Stimulated activated naive CD8-positive, alpha-beta T cell treated with anti-CD3 and anti-CD28 coated beads, Interleukin-15, Interleukin-2, amounts not matched to agents 100 U/mL and 50 U/mL, for 24 hours (primary cell): ENCODE results near the gene NUP42.

ENCODE experiments used
- ATAC-seq: fragments of 150-1000 bp; cut with Tn5 transposase; one replicate; pipeline ENCODE4 v1.10.0; 2021
- DNase-seq: peaks from one replicate; pipeline ENCODE4 v3.0.0; 2021

NUP42 gene

DNA sequence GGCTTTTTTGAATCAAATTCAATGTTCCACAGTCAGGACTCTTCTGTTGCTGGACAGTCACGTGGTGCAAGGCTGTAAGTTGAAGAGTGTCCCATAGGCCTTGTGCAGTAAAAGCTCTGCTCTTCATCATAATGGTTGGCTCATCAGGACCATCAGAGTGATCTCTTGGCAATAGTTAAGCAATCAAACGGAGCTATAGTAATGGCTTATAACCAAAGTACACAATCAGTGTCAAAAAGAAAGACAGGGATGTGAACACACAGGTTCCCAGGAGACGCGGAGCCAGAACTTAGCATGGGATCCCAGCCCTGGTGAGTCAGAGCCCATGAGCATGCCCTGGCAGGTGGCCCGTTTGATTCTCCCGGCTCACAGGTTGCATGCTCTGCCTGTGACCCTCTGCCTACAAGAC, 54.0 kb downstream of the NUP42 start:
- DNase-seq (no peak), ATAC-seq (no peak)

- ATAC-seq (no peak), DNase-seq (no peak)
Observed at GRCh38 chr7:23237000-23237399, 55.2 kb downstream of the NUP42 start.

DNA sequence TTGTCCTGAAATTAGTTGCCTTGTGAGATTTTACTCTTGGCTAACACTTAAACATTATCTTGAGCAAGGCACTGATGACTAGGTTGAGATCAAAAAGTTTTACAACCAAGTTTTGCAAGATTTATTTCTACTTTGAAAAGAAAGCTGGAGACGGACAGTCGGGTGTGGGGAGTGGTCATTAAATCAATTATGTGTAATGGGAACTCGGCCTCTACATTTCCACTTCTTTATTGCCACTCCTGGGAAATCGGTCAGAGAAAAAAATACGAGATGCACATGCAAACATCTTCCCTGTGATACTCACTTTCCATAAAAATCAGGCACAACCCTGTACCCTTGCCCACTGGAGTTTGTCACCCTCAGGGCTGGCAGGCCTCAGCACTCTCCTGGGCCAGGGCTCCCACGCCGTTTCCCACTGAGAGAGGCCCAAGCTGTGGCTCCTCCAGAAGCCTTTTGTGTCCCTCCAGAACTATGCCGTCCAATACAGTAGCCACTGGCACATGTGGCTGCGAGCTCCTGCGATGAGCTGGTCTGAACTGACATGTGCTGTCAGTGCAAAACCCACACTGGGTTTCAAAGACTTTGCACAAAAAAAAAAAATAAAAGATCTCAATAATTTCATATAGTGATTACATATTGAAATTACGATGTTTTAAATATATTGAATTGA, 57.3 kb downstream of the NUP42 start:
- no peak for ATAC-seq
- no peak for DNase-seq

- ATAC-seq (no peak), DNase-seq (no peak)
Observed at GRCh38 chr7:23239698-23240097, 57.9 kb downstream of the NUP42 start.

- DNase-seq (no peak), ATAC-seq (no peak)
Observed at GRCh38 chr7:23242321-23242720, 60.5 kb downstream of the NUP42 start.

GRCh38 chr7:23242935-23243334, 61.1 kb downstream of the NUP42 start:
- DNase-seq: no peak

DNA sequence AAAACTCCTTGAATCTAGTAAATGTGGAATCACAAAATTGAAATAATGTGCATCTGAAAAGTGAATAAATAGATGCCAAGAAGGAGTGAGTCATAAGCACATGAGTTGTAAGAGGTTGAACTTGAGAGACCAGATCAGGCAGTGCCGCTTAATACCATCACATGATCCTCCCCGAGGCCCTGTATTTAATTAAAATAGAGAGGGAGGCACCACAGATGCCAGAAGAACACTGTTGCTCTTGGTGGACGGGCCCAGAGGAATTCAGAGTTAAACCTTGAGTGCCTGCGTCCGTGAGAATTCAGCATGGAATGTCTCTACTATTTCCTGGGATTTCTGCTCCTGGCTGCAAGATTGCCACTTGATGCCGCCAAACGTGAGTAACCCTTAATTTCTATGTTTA, 64.7 kb downstream of the NUP42 start, which contains the start of gene GPNMB:
TSS of gene GPNMB (plus strand) at position 221 of the 400 bp plus-strand sequence. CDS start at position 304, 83 bp downstream.
- no peak for ATAC-seq

More at GRCh38 chr7:23242935-23243334, 61.1 kb downstream of the NUP42 start:
- no peak for ATAC-seq

GRCh38 chr7:23247046-23247602, 65.3 kb downstream of the NUP42 start:
- DNase-seq (no peak), ATAC-seq (no peak)

More for the DNA sequence above, 64.7 kb downstream of the NUP42 start, which contains the start of gene GPNMB:
- DNase-seq: no peak

DNA sequence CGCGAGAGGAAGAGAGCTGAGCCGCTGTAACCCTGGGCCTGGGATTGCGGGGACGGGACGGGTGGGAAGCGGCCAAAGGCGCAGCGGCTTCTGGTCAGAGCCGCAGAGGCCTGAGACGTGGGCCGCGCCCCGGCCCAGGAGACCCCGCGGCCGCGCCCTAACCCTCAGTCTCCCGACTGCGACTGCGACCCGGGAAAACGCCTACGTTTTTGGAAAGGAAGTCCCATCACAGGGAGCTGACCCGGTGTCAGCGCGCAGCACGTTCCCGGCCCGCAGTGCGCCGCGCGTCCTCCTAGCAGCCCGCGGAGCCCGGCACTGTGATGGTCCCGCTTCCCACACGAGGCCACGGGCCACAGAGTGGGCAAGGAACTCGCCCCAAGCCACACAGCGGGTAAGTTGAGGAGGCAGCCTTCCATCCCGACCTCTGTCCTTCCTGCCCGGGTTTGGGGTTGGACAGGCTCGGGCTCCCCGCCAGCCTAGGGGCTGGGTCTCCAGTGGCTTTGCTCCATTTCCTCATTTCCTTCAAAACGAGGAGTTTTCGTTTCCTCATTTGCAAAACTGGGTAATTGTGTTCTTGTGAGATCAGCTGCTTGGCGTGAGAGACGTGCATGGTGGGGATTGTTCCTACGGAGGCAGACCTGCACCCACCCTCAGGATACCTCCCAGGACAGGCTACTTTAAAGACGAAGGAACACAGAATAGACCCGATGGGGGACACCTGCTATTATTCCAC, 65.9 kb downstream of the NUP42 start:
- ATAC-seq (no peak), DNase-seq (no peak)

DNA sequence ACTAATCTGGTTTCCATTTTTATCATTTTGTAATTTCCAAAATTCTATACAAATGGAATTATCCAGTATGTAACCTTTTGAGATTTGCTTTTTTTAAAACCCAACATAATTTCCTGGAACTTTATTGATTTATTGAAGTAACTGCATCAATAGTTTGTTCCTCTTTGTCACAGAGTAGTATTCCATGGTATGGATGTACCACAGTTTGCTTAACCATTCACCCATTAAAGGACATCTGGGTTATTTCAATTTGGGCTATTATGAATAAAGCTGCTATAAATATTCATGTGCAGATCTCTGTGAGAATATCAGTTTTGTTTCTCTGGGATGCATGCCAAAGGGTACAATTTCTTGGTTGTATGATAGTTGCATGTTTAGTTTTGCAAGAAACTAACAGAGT, 67.6 kb downstream of the NUP42 start:
- ATAC-seq: no peak
- DNase-seq: no peak
